Activated CD8-positive, alpha-beta T cell treated with anti-CD3 and anti-CD28 coated beads, Interleukin-2, amount 10 ng/mL, durations not matched to agents 7 days and 5 days (primary cell): Measurements from ENCODE around the gene PODN. TPM values are rescaled to one million over a fixed set of nuclear protein-coding genes. Genes with fewer than 3 reads are reported as not detected.
A peak's percentile ranks its signal among the peaks of the same experiment; 100 is the strongest.

Experiments used
- ATAC-seq: fragments of 150-1000 bp; cut with Tn5 transposase; one replicate; pipeline ENCODE4 v1.10.0; 2021; ENCODE audit warnings: moderate library complexity
- CTCF ChIA-PET: fragments of 350-600 bp; sonication (Branson Sonifier 250); formaldehyde crosslinking; loops from one replicate; lab custom pipeline; 2021; ENCODE audit warnings: antibody characterized with exemption; lab: Charles Lee
- POLR2A ChIA-PET: fragments of 350-600 bp; sonication (Branson Sonifier 250); formaldehyde crosslinking; loops from one replicate; lab custom pipeline; 2021; ENCODE audit warnings: antibody characterized with exemption; lab: Charles Lee
- DNase-seq: peaks from one replicate; pipeline ENCODE4 v3.0.0-alpha.2; 2020
- H3K27ac Mint-ChIP-seq: one replicate; pipeline ENCODE4 v1.8.0; 2021; ENCODE audit warnings: mild to moderate bottlenecking, mixed read lengths
- H3K27me3 Mint-ChIP-seq: one replicate; pipeline ENCODE4 v1.8.0; 2021; ENCODE audit warnings: low read depth, mixed read lengths
- H3K36me3 Mint-ChIP-seq: one replicate; pipeline ENCODE4 v1.8.0; 2021; ENCODE audit warnings: low read depth, mixed read lengths
- H3K4me1 Mint-ChIP-seq: one replicate; pipeline ENCODE4 v1.8.0; 2021; ENCODE audit warnings: low read depth, mixed read lengths
- H3K4me3 Mint-ChIP-seq: one replicate; pipeline ENCODE4 v1.8.0; 2021; ENCODE audit warnings: mild to moderate bottlenecking, mixed read lengths
- H3K9me3 Mint-ChIP-seq: one replicate; pipeline ENCODE4 v1.8.0; 2022; ENCODE audit warnings: mixed read lengths; ENCODE audit not compliant: insufficient read depth
- total RNA-seq, 2 experiments: library from RNA; stranded (reverse); gene quantifications; one replicate each; pipeline ENCODE4 v1.2.3, GENCODE V29; 2021

PODN gene
- total RNA-seq, 2 experiments from 2014 or later = not detected

DNA sequence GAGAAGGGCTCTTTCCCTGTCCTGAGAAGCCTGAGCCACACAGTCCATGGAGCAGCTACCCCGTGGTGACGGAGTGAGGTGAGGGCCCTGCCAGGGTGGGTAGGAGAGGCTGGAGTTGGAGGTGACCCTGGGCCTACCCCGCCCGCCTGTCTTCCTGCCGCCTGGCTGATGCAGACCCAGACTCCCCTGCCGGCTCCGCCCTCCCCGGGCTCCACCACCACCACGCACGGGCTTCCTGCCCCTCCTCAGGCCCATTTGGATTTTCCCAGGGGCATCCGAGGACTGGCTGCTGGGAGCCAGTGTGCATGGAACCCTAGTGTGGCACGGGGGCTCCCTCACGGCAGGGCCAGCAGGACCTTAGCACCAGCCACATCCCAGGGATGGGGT lies 32.5 kb downstream of the PODN start:
- DNase-seq = no peak
- no peak for ATAC-seq
- Mint-ChIP-seq H3K36me3 (no peaks in the 10 kb centered on the region), H3K4me3 (no peak overlapping the region), H3K9me3 (no peaks in the 10 kb centered on the region), H3K4me1 (no peaks in the 10 kb centered on the region), H3K27ac (no peak overlapping the region), H3K27me3 (no peaks in the 10 kb centered on the region)
- POLR2A ChIA-PET = no interaction called here
- CTCF ChIA-PET = no interaction called here

DNA sequence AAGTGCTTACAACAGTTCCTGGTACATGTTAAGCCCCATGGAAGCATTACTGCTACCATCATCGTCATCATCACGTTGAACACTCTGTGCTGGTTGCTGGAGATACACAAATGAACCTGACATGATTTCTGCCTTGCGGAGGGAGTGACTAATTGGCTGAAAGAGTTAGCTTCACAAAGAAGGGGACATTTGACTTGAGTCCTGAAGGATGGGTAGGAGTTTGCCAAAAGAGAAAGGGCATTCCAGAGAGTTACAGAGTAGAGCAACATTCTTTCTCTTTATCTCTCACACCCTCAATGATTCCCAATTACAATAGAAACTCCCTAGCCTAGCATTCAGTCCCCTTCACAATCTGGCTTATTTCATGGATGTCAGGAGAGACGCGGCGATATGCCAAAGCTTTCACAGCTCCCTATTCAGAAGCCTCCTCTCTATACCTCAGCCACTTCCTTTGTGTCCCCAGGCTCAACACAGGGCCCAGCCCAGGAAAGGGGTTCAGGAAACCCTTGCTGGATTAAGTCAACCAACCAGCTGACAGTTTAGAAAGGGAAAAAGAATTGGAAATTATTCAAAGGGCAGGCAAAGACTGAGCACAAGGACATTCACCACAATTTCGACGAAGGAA lies 42.4 kb downstream of the PODN start:
- CTCF ChIA-PET = no interaction called here

DNA sequence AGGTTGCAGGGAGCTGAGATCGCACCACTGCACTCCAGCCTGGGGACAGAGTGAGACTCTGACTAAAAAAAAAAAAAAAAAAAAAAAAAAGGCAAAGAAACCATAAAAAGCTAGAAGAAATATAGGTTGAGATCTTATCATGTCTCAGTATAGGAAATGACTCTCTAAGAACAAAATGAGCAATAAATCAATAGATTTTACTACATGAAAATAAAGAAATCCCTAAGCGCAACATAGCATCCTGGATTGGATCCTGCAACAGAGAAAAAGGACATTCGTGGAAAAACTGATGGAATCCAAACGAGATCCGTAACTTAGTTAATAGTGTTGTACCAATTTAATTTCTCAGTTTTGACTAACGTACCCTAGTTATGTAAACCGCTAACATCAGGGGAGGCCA lies 45.1 kb downstream of the PODN start:
- ATAC-seq = no peak
- DNase-seq = no peak
- Mint-ChIP-seq H3K9me3 (no peaks in the 10 kb centered on the region), H3K27ac (no peak overlapping the region), H3K4me1 (peaks cover 11% of the 10 kb centered on the region), H3K4me3 (no peak overlapping the region), H3K27me3 (peaks cover 4% of the 10 kb centered on the region), H3K36me3 (no peaks in the 10 kb centered on the region)
- ChIA-PET POLR2A (interaction anchor here (0.6 kb wide), 1 partner anchor 179 kb away, joined by 3 read pairs; no protein-coding TSS in a partner anchor), CTCF (no interaction called here)

More for the DNA sequence above, 42.4 kb downstream of the PODN start:
- no peak for DNase-seq
- Mint-ChIP-seq H3K36me3 (no peaks in the 10 kb centered on the region), H3K27me3 (peaks cover 4% of the 10 kb centered on the region), H3K27ac (no peak overlapping the region), H3K4me1 (peaks cover 11% of the 10 kb centered on the region), H3K9me3 (no peaks in the 10 kb centered on the region), H3K4me3 (no peak overlapping the region)
- POLR2A ChIA-PET = no interaction called here
- ATAC-seq = no peak

DNA sequence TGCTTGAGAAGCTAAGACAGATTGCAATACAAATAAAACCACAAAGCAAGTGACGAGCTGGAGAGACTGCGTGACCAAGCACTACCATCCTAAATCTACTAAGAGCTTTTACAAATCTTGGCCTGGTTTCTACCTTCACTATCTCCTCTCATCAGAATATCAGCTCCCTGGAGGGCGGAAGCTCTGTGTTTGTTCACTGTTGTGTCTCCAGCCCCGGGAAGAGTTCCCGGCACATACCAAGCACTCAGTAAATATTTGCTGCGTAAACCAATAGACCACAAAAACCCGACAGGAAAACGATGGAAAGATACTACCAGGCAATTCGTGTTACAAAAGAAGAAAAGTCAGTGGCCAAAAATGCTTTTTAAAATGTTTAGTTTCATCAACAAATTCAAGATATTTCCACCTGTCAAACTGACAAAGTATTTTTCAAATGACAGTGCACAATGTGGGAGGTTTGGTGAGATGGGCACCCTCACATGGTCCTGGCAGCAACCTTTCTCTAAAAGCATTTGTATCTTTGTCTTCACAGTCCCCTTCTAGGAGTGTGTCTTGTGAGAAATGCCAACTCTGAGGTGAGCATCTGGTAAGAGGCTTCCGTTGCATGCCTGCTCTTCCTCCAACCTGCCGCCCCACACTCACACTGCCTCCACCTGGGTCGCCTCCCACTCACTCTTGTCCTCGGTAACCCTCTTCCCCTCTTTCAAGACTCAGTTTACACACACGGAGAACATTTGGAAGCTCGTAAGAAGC lies 45.7 kb downstream of the PODN start:
- Mint-ChIP-seq H3K27me3 (peaks cover 4% of the 10 kb centered on the region), H3K36me3 (no peaks in the 10 kb centered on the region), H3K27ac (peak overlapping the region; percentile 40), H3K4me1 (peaks cover 11% of the 10 kb centered on the region), H3K9me3 (no peaks in the 10 kb centered on the region), H3K4me3 (no peak overlapping the region)
- POLR2A ChIA-PET = interaction anchor here (0.6 kb wide), 2 partner anchors 88 to 180 kb away, joined by 3 read pairs; no protein-coding TSS in a partner anchor
- CTCF ChIA-PET = no interaction called here
- ATAC-seq (no peak), DNase-seq (no peak)

DNA sequence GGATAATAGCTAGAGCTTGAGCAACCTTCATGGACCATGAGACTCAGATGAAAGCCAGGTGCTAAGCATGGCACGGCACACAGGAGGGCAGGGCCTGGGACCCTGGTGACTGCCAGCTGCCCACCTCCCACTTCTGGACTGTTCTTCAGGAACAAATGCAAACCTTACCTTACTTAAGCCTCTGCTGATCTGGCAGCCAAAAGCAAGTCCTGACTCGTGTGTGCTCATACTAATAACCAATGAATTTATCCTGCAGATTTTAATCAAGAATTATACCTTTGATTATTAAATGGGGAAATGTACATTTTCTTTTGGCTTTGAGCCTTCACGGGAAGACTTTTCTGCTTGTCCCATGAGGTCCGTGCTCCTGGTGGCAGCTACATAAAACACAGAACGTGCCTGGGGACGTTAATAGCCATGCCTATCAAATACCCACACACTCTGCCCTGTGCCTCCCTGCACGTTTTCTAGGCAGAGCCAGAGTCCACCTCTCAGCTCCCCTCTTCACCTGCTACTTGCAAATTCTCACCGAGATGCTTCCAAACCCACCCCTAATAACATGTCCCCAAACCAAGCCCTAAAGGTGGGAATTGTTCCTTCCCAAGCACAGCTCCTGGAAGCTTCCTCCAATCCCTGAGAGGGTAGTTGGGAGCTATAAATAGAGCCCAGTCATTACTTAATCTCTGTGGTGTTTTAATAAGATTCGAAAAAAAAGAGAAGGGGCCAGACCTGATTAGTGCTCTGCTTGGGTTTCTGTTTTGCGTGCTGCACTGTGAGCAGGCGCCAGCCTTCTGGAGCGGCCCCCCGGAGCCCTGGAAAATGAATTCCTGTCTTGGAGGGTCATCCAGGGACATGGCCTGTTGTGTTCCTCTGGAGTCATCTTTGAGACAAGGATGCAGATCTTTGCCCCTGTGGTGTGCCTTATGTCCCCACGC lies 46.9 kb downstream of the PODN start:
- Mint-ChIP-seq H3K4me1 (peaks cover 11% of the 10 kb centered on the region), H3K36me3 (no peaks in the 10 kb centered on the region), H3K27me3 (peaks cover 4% of the 10 kb centered on the region), H3K27ac (no peak overlapping the region), H3K9me3 (no peaks in the 10 kb centered on the region), H3K4me3 (no peak overlapping the region)
- no peak for ATAC-seq
- POLR2A ChIA-PET = interaction anchor here (0.6 kb wide), 1 partner anchor 87 kb away, joined by 3 read pairs; no protein-coding TSS in a partner anchor
- CTCF ChIA-PET = no interaction called here
- DNase-seq = no peak

DNA sequence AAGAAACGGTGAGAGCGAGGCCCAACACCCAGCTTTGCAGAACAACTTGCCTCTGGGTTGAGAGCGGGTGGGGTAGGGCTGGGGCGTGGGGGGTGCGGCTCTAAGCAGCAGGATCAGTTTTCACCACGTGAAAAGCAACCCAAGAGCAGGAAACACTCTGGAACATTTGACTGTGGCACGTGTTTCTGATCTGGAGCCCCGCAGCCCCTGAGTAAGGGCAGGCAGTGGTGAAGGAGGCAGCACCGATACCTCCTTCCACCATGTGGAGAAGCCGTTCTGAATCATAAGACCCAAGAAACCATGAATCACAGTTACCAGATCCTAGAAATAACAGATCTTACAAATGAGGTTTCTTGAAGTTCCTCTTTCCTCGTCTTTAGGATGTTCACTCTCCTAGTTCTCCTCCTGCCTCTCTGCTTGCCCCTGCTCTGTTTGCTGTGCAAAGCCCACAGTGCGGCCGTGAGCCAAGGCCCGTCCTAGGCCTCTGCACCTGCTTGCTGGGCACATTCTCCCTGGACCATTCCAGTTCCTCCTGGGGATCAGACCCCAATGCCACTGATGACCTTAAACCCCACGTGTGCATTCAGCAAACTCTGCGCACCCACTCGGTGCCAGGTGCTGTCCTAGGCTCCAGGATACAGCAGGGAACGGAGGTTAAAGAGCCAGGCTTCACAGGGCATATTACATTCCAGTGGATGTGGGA lies 48.5 kb downstream of the PODN start:
- no peaks in the 10 kb centered on the region for H3K9me3 Mint-ChIP-seq
- H3K36me3 Mint-ChIP-seq = no peaks in the 10 kb centered on the region
- ATAC-seq = no peak
- H3K27me3 Mint-ChIP-seq = peaks cover 4% of the 10 kb centered on the region
- POLR2A ChIA-PET = no interaction called here
- peaks cover 11% of the 10 kb centered on the region for H3K4me1 Mint-ChIP-seq
- no peak for DNase-seq
- CTCF ChIA-PET = no interaction called here
- H3K27ac Mint-ChIP-seq = no peak overlapping the region
- H3K4me3 Mint-ChIP-seq = no peak overlapping the region

DNA sequence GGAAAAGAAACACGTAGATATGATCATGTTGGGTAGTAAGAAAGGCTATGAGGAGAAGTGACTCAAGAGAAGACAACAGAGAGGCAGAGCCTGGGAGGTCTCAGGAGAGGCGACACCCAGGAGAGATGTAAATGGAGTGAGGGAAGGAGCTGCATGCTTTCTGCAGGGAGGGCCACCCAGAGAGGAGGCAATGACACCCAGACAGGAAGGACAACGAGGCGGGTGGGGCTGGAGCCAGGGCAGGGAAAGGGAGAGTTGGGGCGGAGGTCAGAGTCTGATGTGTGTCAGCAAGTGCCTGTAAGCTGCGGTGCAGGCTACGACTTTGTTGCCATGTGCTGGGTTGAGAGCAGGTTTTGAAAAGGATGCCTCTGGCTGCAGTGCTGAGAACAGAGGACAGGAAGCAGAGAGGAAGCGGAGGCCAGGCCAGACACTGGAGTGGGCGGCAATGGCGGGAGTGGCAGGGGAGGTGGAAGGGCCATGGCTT lies 49.1 kb downstream of the PODN start:
- H3K9me3 Mint-ChIP-seq = no peaks in the 10 kb centered on the region
- no peak for DNase-seq
- peaks cover 11% of the 10 kb centered on the region for H3K4me1 Mint-ChIP-seq
- CTCF ChIA-PET = no interaction called here
- ATAC-seq = no peak
- no peaks in the 10 kb centered on the region for H3K36me3 Mint-ChIP-seq
- peaks cover 4% of the 10 kb centered on the region for H3K27me3 Mint-ChIP-seq
- H3K4me3 Mint-ChIP-seq = no peak overlapping the region
- H3K27ac Mint-ChIP-seq = no peak overlapping the region
- POLR2A ChIA-PET = no interaction called here

DNA sequence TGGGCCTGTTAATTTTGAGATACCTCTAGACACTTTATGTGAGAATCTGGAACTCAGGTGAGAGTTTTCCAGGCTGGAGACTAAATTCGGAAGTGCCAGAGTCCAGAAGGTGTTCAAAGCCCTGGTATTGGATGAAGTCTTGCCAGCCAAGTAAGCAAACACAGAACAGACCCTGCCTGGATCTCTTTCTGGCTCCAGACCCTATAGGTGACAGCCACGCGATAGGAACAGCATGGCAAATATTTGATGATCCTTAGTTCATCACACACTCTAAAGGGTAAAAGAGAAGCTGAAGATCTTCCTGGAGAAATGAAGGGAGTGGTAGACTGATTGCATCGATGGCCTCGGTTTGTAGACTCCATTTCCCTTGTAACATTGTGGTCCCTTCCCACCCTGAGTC lies 49.7 kb downstream of the PODN start:
- ChIA-PET POLR2A (no interaction called here), CTCF (interaction anchor here (0.7 kb wide), 1 partner anchor 10 kb away, joined by 3 read pairs; no protein-coding TSS in a partner anchor)
- ATAC-seq (no peak), DNase-seq (no peak)
- H3K4me3 Mint-ChIP-seq = no peak overlapping the region
- H3K36me3 Mint-ChIP-seq = no peaks in the 10 kb centered on the region
- H3K27ac Mint-ChIP-seq = no peak overlapping the region
- H3K4me1 Mint-ChIP-seq = peaks cover 11% of the 10 kb centered on the region
- peaks cover 4% of the 10 kb centered on the region for H3K27me3 Mint-ChIP-seq
- H3K9me3 Mint-ChIP-seq = no peaks in the 10 kb centered on the region

DNA sequence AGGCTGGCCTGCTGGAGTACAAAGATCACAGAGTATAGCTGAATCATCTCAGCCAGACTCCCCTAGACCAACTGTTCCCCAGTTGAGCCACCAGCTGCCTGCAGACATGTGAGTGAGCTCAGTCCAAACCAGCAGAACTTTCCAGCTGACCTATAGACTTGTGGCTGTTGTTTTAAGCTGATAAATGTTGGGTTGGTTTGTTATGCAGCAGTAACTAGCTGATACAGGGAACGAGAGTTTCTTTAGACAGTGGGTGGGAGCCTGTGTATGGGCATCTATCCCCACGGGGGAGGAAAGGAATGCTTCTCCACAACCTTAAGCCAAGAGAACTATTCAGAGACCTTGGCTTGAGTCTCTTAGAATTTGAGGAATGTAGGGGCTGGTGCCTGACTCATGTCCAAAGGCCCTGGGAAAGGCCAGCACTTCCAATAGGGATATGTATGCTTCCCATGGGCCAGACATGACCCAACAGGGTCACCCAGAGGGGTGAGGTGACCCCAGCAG lies 50.3 kb downstream of the PODN start:
- H3K4me1 Mint-ChIP-seq = peaks cover 10% of the 10 kb centered on the region
- H3K36me3 Mint-ChIP-seq = no peaks in the 10 kb centered on the region
- ChIA-PET CTCF (interaction anchor here (0.7 kb wide), 1 partner anchor 10 kb away, joined by 3 read pairs; no protein-coding TSS in a partner anchor), POLR2A (no interaction called here)
- no peak overlapping the region for H3K27ac Mint-ChIP-seq
- peaks cover 4% of the 10 kb centered on the region for H3K27me3 Mint-ChIP-seq
- no peaks in the 10 kb centered on the region for H3K9me3 Mint-ChIP-seq
- no peak overlapping the region for H3K4me3 Mint-ChIP-seq
- DNase-seq (no peak), ATAC-seq (no peak)

DNA sequence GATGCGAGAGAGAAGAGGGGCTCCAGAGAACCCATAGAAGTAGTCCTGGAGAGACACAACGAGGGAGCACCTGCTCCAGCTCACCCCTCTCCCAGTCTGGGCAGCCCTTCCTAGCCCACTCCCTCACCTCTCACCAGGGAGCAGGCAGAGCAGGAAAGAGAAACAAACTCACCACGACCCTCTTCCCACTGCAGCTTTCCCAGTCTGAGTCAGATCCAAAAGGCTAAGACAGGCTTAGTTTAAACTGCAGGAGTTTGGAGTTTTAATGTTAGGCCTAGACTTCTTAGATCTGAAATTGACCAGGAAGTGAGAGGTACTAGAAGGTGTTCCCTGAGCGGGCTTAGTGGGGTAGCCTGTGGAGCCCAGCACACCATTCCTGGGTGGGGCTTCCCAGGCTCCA lies 50.8 kb downstream of the PODN start:
- H3K9me3 Mint-ChIP-seq = no peaks in the 10 kb centered on the region
- peaks cover 5% of the 10 kb centered on the region for H3K4me1 Mint-ChIP-seq
- no peak overlapping the region for H3K27ac Mint-ChIP-seq
- H3K27me3 Mint-ChIP-seq = peaks cover 4% of the 10 kb centered on the region
- ChIA-PET POLR2A (no interaction called here), CTCF (no interaction called here)
- no peak overlapping the region for H3K4me3 Mint-ChIP-seq
- ATAC-seq (no peak), DNase-seq (no peak)
- H3K36me3 Mint-ChIP-seq = no peaks in the 10 kb centered on the region

DNA sequence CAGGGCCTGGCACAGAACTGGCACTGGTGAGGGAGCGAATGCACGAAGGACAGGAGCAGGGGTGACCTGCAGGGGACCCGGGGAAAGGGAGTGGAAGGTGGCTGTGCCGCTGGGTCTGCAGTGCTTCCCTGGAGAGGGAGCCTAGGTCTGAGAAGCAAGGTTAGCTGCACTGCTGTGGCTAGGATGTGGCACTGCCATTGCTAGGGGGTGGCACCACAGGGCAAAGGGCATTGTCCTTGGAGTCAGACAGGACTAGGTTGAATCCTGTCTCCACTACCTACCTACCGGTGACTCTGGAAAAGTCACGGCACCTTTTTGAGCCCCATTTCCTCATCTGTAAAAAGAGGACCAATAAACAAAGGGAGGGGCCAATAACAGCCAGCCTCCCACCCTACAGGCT lies 52.1 kb downstream of the PODN start:
- no peak overlapping the region for H3K27ac Mint-ChIP-seq
- H3K36me3 Mint-ChIP-seq = no peaks in the 10 kb centered on the region
- ATAC-seq (no peak), DNase-seq (no peak)
- H3K9me3 Mint-ChIP-seq = no peaks in the 10 kb centered on the region
- no peaks in the 10 kb centered on the region for H3K4me1 Mint-ChIP-seq
- no peaks in the 10 kb centered on the region for H3K27me3 Mint-ChIP-seq
- POLR2A ChIA-PET = no interaction called here
- CTCF ChIA-PET = no interaction called here
- H3K4me3 Mint-ChIP-seq = no peak overlapping the region
